Spleen (tissue), 11 donors: ENCODE measurements around the gene PLCD4. TPM values are rescaled to one million over a fixed set of nuclear protein-coding genes. Genes with fewer than 3 reads are reported as not detected.

Experiments used
- DNase-seq: peaks from one replicate; pipeline ENCODE4 v3.0.0-alpha.2; 2020
- H3K27ac ChIP-seq, 8 donors: fragments of 200-600 bp; sonication (generic) in 7 of 8; 1 replicate in 4 of 8; 2 replicates in 4 of 8; pipeline versions ENCODE4 v1.5.0 to v1.8.0; 2016 to 2021; ENCODE audit warnings: inconsistent platforms in 4 of 8, mild to moderate bottlenecking in 4 of 8, moderate library complexity in 1 of 8
- H3K27me3 ChIP-seq, 7 donors: fragments of 200-600 bp; sonication (generic) in 6 of 7; replicated peaks in 1 of 7; 1 replicate in 4 of 7; 2 replicates in 3 of 7; pipeline versions ENCODE4 v1.5.0 to v1.8.0; 2016 to 2021; ENCODE audit warnings: inconsistent platforms in 3 of 7, mild to moderate bottlenecking in 1 of 7
- H3K36me3 ChIP-seq, 6 donors: fragments of 200-600 bp; sonication (generic) in 5 of 6; 1 replicate in 4 of 6; 2 replicates in 2 of 6; pipeline versions ENCODE4 v1.5.0 to v1.8.0; 2016 to 2021; ENCODE audit warnings: inconsistent platforms in 2 of 6
- H3K4me1 ChIP-seq, 6 donors: fragments of 200-600 bp; sonication (generic) in 5 of 6; 1 replicate in 3 of 6; 2 replicates in 3 of 6; pipeline versions ENCODE4 v1.5.0 to v1.8.0; 2016 to 2021; ENCODE audit warnings: inconsistent platforms in 3 of 6
- H3K4me3 ChIP-seq, 8 donors: fragments of 200-600 bp; sonication (generic) in 7 of 8; 1 replicate in 4 of 8; 2 replicates in 4 of 8; pipeline versions ENCODE4 v1.5.0 to v1.8.0; 2016 to 2021; ENCODE audit warnings: inconsistent platforms in 4 of 8, mild to moderate bottlenecking in 4 of 8, moderate library complexity in 2 of 8
- H3K9me3 ChIP-seq, 8 donors: fragments of 200-600 bp; sonication (generic) in 7 of 8; 1 replicate in 4 of 8; 2 replicates in 4 of 8; pipeline versions ENCODE4 v1.5.0 to v1.8.0; 2016 to 2021; ENCODE audit warnings: inconsistent platforms in 4 of 8
- CTCF ChIP-seq, 11 experiments: fragments of 200-600 bp in 7 of 11; fragments of 450-650 bp in 4 of 11; sonication (generic) in 4 of 11; IDR thresholded peaks in 8 of 11; conservative IDR thresholded peaks in 3 of 11; 1 replicate in 7 of 11; 2 replicates in 4 of 11; pipeline versions ENCODE4 v1.4.0 to v1.8.0; 2016 to 2021; ENCODE audit warnings: antibody characterized with exemption in 11 of 11, inconsistent platforms in 4 of 11, mild to moderate bottlenecking in 1 of 11
- POLR2A ChIP-seq, 3 donors: fragments of 450-650 bp; IDR thresholded peaks; one replicate each; pipeline ENCODE4 v1.5.1; 2017; ENCODE audit warnings: antibody characterized with exemption in 3 of 3, mild to moderate bottlenecking in 1 of 3
- POLR2AphosphoS5 ChIP-seq, 3 donors: sonication (generic); formaldehyde crosslinking; IDR thresholded peaks; one replicate each; pipeline ENCODE4 v1.5.1; 2017; ENCODE audit warnings: antibody characterized with exemption in 3 of 3
- WGBS, 5 donors: extraction: QIAGEN DNeasy Blood & Tissue Kit in 3 of 5; methylation state at CpG; one replicate each; pipeline versions ENCODE4 v1.1.5 to v1.1.7; 2013 to 2018; 5-methylcytosine and 5-hydroxymethylcytosine counted together
- intact Hi-C: fragments of 100-400 bp; cut with DNase I; formaldehyde crosslinking; loops from one replicate; pipeline ENCODE4 v1.15.0; 2023; ENCODE audit warnings: low total_unique reads
- polyA plus RNA-seq, 3 donors: library from polyadenylated mRNA; stranded (reverse); fragments of 200-250 nt; gene quantifications; one replicate each; pipeline ENCODE4 v1.2.1, GENCODE V29; 2013
- total RNA-seq, 7 donors: library from RNA; depleted of rRNA in 3 of 7; stranded (reverse); fragments of >200 nt in 3 of 7; fragmentation: NEBNext Ultra II Directional in 4 of 7; extraction: Animal tissue kit (Norgen Biotek cat#: 25700) in 4 of 7; gene quantifications; one replicate each; pipeline versions ENCODE4 v1.1.0 to v1.2.1, GENCODE V29; 2016 to 2021
- donor health status: healthy with polysubstance abuse.
- donor health status: DM: no; HTN: no; CAD: no; lungs with moderate emphysema.
- donor health status: DM: no; HTN: no; CAD: no.
- donor health status: Bipolar disorder and iron deficiency.
- donor health status: healthy.
- donor health status: DM: no; HTN: no; CAD: no.
- donor health status: DM: yes; HTN: yes; CAD: no.

PLCD4 gene
- total and polyA plus RNA-seq, 10 donors, result 0.13 to 0.92 (median 0.55) TPM

DNA sequence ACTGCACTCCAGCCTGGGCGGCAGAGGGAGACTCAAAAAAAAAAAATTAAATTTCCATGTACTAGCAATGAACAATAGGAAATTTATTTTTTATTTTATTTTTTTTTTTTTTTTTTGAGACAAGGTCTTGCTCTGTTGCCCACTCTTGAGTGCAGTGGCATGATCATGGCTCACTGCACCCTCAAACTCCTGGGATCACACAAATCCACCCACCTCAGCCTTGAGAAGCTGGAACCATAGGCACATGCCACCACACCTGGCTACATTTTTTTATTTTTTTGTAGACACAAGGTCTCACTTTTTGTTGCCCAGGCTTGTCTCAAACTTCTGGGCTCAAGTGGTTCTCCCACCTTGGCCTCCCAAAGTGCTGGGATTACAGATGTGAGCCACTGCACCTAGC is 22.2 kb upstream of the PLCD4 start:
- H3K9me3 ChIP-seq, result no peaks in the 10 kb centered on the region
- WGBS, 5 donors, result 96 to 100% (median 97%) methylated on average over 1 of the region's 1 CpG
- no peaks in the 10 kb centered on the region for H3K4me1 ChIP-seq
- intact Hi-C loops, result no loop called here
- no peak overlapping the region for H3K4me3 ChIP-seq
- no peaks in the 10 kb centered on the region for H3K27me3 ChIP-seq
- DNase-seq, result no peak
- TF ChIP-seq POLR2AphosphoS5 (IDR thresholded peaks at IDR 0.05), result no peak
- TF ChIP-seq POLR2A (IDR thresholded peaks at IDR 0.05), result no peak
- no peak for TF ChIP-seq CTCF (IDR thresholded peaks at IDR 0.05 in 8 of 11, conservative IDR thresholded peaks at IDR 0.05 in 3 of 11)
- H3K36me3 ChIP-seq, result peaks cover 3 to 100% (median 88%) of the 10 kb centered on the region in 6 donors
- no peak overlapping the region for H3K27ac ChIP-seq

- Histone ChIP-seq H3K9me3 (no peaks in the 10 kb centered on the region), H3K27me3 (peaks cover 0 to 9% (median 0%) of the 10 kb centered on the region in 7 donors), H3K27ac (no peak overlapping the region), H3K36me3 (no peaks in the 10 kb centered on the region), H3K4me1 (no peaks in the 10 kb centered on the region), H3K4me3 (no peak overlapping the region)
- WGBS, 5 donors, result 73 to 100% (median 87%) methylated on average over 2 of the region's 2 CpGs
- no peak for TF ChIP-seq CTCF (IDR thresholded peaks at IDR 0.05 in 8 of 11, conservative IDR thresholded peaks at IDR 0.05 in 3 of 11)
- no peak for TF ChIP-seq POLR2AphosphoS5 (IDR thresholded peaks at IDR 0.05)
- no peak for TF ChIP-seq POLR2A (IDR thresholded peaks at IDR 0.05)
- no peak for DNase-seq
- intact Hi-C loops, result no loop called here
Measured at GRCh38 chr2:218605432-218605831, 2.3 kb upstream of the PLCD4 start.

DNA sequence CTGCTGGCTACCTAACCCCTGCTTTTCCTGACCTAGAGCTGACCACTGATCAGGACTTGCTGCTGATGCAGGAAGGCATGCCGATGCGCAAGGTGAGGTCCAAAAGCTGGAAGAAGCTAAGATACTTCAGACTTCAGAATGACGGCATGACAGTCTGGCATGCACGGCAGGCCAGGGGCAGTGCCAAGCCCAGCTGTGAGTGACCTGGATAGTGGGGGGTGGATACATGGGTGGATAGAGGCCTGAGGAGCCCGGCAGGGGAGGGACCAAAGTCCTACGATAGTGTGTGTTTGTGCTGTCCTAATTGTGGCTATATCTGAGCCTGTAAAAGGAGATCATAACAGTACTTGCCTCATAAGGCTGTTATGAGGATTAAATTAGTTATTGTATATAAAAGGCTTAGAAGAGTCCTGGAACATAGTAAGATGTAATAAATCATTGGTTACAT is 8.2 kb downstream of the PLCD4 start:
- Histone ChIP-seq H3K36me3 (no peaks in the 10 kb centered on the region), H3K4me3 (no peak overlapping the region), H3K9me3 (no peaks in the 10 kb centered on the region), H3K27ac (no peak overlapping the region), H3K4me1 (no peaks in the 10 kb centered on the region), H3K27me3 (no peaks in the 10 kb centered on the region)
- DNase-seq, result no peak
- no peak for TF ChIP-seq CTCF (IDR thresholded peaks at IDR 0.05 in 8 of 11, conservative IDR thresholded peaks at IDR 0.05 in 3 of 11)
- TF ChIP-seq POLR2AphosphoS5 (IDR thresholded peaks at IDR 0.05), result no peak
- no peak for TF ChIP-seq POLR2A (IDR thresholded peaks at IDR 0.05)
- WGBS, 5 donors, result 88 to 94% (median 91%) methylated on average over 6 of the region's 6 CpGs
- intact Hi-C loops, result no loop called here

- Histone ChIP-seq H3K4me1 (peaks cover 0 to 10% (median 4%) of the 10 kb centered on the region in 6 donors), H3K36me3 (no peaks in the 10 kb centered on the region), H3K9me3 (no peaks in the 10 kb centered on the region), H3K27me3 (no peaks in the 10 kb centered on the region), H3K27ac (no peak overlapping the region), H3K4me3 (no peak overlapping the region)
- intact Hi-C loops, result no loop called here
- no peak for DNase-seq
- WGBS, 5 donors, result 86 to 93% (median 92%) methylated on average over 8 to 9 of the region's 9 CpGs
- TF ChIP-seq POLR2A (IDR thresholded peaks at IDR 0.05) (no peak), CTCF (IDR thresholded peaks at IDR 0.05 in 8 of 11, conservative IDR thresholded peaks at IDR 0.05 in 3 of 11) (no peak), POLR2AphosphoS5 (IDR thresholded peaks at IDR 0.05) (no peak)
Measured at GRCh38 chr2:218618102-218618860, 10.6 kb downstream of the PLCD4 start.
